Measurements from ENCODE around the gene PTTG1IP. TPM values are rescaled to one million over a fixed set of nuclear protein-coding genes. Genes with fewer than 3 reads are reported as not detected.
A peak's percentile ranks its signal among the peaks of the same experiment; 100 is the strongest.

PTTG1IP gene
- total and polyA plus RNA-seq, 2 of the 13 experiments (the other 11 are each of a cell fraction or from before 2014, with no cell fraction given): 161 to 700 TPM

DNA sequence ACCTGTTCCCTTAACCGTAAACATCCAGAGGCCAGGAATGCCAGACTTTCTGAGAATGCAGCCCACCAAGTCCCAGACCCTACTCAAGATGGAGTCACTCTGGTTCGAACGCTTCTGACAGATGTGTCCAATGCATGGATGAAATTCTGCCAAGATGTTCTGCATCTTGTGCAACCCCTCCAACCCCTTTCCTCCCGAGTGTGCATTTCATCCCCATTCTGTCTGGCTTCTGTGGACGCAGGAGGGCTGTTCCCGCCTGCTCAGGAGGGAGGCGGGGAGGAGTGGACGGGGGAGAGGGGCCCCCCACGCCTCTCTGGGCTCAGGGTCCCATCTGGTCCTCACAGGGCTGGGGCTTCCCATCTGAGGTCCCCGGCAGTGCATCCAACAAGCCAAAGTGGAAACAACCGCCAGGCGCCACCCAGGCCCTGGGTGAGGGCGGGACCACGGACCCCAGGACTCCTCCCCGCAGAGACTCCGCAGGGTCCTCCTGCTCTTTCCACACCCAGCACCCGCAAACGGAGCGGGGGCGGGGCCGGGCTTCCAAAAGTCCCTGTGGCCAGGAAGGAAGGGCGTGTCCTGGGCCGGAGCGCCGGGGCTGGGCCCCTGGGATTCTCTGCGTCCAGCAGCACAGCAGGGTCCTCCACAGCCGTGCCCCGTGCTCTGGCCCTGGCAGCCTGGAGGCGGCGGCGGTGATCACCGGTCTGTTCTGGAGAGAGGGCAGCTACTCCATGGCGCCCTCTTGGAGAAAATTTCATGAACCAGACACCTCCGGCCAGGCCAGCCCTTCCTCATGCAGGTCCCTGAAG is 27.9 kb downstream of the PTTG1IP start (continued):
- TF ChIP-seq, protein P1, sequence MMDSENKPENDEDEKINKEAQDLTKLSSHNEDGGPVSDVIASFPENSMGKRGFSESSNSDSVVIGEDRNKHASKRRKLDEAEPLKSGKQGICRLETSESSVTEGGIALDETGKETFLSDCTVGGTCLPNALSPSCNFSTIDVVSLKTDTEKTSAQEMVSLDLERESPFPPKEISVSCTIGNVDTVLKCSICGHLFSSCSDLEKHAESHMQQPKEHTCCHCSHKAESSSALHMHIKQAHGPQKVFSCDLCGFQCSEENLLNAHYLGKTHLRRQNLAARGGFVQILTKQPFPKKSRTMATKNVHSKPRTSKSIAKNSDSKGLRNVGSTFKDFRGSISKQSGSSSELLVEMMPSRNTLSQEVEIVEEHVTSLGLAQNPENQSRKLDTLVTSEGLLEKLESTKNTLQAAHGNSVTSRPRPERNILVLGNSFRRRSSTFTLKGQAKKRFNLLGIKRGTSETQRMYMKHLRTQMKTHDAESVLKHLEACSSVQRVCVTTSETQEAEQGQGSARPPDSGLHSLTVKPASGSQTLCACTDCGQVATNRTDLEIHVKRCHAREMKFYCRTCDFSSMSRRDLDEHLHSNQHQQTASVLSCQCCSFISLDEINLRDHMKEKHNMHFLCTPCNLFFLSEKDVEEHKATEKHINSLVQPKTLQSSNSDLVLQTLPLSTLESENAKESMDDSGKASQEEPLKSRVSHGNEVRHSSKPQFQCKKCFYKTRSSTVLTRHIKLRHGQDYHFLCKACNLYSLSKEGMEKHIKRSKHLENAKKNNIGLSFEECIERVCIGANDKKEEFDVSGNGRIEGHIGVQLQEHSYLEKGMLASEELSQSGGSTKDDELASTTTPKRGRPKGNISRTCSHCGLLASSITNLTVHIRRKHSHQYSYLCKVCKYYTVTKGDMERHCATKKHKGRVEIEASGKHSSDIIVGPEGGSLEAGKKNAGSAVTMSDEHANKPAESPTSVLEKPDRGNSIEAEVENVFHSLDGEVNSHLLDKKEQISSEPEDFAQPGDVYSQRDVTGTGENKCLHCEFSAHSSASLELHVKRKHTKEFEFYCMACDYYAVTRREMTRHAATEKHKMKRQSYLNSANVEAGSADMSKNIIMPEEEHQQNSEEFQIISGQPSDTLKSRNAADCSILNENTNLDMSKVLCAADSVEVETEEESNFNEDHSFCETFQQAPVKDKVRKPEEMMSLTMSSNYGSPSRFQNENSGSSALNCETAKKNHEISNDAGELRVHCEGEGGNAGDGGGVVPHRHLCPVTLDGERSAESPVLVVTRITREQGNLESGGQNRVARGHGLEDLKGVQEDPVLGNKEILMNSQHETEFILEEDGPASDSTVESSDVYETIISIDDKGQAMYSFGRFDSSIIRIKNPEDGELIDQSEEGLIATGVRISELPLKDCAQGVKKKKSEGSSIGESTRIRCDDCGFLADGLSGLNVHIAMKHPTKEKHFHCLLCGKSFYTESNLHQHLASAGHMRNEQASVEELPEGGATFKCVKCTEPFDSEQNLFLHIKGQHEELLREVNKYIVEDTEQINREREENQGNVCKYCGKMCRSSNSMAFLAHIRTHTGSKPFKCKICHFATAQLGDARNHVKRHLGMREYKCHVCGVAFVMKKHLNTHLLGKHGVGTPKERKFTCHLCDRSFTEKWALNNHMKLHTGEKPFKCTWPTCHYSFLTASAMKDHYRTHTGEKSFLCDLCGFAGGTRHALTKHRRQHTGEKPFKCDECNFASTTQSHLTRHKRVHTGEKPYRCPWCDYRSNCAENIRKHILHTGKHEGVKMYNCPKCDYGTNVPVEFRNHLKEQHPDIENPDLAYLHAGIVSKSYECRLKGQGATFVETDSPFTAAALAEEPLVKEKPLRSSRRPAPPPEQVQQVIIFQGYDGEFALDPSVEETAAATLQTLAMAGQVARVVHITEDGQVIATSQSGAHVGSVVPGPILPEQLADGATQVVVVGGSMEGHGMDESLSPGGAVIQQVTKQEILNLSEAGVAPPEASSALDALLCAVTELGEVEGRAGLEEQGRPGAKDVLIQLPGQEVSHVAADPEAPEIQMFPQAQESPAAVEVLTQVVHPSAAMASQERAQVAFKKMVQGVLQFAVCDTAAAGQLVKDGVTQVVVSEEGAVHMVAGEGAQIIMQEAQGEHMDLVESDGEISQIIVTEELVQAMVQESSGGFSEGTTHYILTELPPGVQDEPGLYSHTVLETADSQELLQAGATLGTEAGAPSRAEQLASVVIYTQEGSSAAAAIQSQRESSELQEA (CRISPR knock-in tag; IDR thresholded peaks at IDR 0.05; ENCODE audit: not compliant biosample characterization): no peak
- TF ChIP-seq, protein P2, sequence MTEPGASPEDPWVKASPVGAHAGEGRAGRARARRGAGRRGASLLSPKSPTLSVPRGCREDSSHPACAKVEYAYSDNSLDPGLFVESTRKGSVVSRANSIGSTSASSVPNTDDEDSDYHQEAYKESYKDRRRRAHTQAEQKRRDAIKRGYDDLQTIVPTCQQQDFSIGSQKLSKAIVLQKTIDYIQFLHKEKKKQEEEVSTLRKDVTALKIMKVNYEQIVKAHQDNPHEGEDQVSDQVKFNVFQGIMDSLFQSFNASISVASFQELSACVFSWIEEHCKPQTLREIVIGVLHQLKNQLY (CRISPR knock-in tag; IDR thresholded peaks at IDR 0.05): no peak
- TF ChIP-seq ZNF644 (CRISPR knock-in tag; IDR thresholded peaks at IDR 0.05; ENCODE audit: low read depth): no peak
- no peak for TF ChIP-seq ZNF205 (CRISPR knock-in tag; IDR thresholded peaks at IDR 0.05)
- no peak for TF ChIP-seq ZNF441 (CRISPR knock-in tag; IDR thresholded peaks at IDR 0.05; ENCODE audit: borderline replicate concordance)
- no peak for TF ChIP-seq MIER3 (CRISPR knock-in tag; IDR thresholded peaks at IDR 0.05; ENCODE audit: borderline replicate concordance)
- no peak for TF ChIP-seq HMG20B (CRISPR knock-in tag; conservative IDR thresholded peaks at IDR 0.05)
- TF ChIP-seq SP2 (CRISPR knock-in tag; IDR thresholded peaks at IDR 0.05): no peak
- TF ChIP-seq ELF3 (CRISPR knock-in tag; IDR thresholded peaks at IDR 0.05): peak; percentile 30; the same call in 1 of the 2 replicates
- no peak for TF ChIP-seq NR2F1 (CRISPR knock-in tag; IDR thresholded peaks at IDR 0.05)
- TF ChIP-seq ARNT2 (CRISPR knock-in tag; IDR thresholded peaks at IDR 0.05; ENCODE audit: low read depth): no peak
- 0 out of 2 replicates have a peak, but pooled peaks have one; percentile 31 for TF ChIP-seq HOXA5 (CRISPR knock-in tag; IDR thresholded peaks at IDR 0.05)
- TF ChIP-seq MAF1 (CRISPR knock-in tag; IDR thresholded peaks at IDR 0.05; ENCODE audit: borderline replicate concordance): no peak
- TF ChIP-seq SP4 (CRISPR knock-in tag; IDR thresholded peaks at IDR 0.05): no peak
- no peak for TF ChIP-seq SOX5 (CRISPR knock-in tag; IDR thresholded peaks at IDR 0.05; ENCODE audit: borderline replicate concordance)
- TF ChIP-seq HDAC6 (IDR thresholded peaks at IDR 0.05; ENCODE audit: low read depth, low read length): no peak
- TF ChIP-seq, protein P3, sequence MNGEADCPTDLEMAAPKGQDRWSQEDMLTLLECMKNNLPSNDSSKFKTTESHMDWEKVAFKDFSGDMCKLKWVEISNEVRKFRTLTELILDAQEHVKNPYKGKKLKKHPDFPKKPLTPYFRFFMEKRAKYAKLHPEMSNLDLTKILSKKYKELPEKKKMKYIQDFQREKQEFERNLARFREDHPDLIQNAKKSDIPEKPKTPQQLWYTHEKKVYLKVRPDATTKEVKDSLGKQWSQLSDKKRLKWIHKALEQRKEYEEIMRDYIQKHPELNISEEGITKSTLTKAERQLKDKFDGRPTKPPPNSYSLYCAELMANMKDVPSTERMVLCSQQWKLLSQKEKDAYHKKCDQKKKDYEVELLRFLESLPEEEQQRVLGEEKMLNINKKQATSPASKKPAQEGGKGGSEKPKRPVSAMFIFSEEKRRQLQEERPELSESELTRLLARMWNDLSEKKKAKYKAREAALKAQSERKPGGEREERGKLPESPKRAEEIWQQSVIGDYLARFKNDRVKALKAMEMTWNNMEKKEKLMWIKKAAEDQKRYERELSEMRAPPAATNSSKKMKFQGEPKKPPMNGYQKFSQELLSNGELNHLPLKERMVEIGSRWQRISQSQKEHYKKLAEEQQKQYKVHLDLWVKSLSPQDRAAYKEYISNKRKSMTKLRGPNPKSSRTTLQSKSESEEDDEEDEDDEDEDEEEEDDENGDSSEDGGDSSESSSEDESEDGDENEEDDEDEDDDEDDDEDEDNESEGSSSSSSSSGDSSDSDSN (CRISPR knock-in tag; IDR thresholded peaks at IDR 0.05): peak; percentile 61
- no peak for TF ChIP-seq KDM4B (CRISPR knock-in tag; IDR thresholded peaks at IDR 0.05)
- 0 out of 2 replicates have a peak, but pooled peaks have one; percentile 44 for TF ChIP-seq RXRA (CRISPR knock-in tag; IDR thresholded peaks at IDR 0.05)

Measured in HepG2 (cell line).